Activated naive CD8-positive, alpha-beta T cell treated with anti-CD3 and anti-CD28 coated beads, Interleukin-2, amount 10 ng/mL, durations not matched to agents 7 days and 5 days (primary cell): ENCODE measurements around the gene CAB39. TPM values are rescaled to one million over a fixed set of nuclear protein-coding genes. Genes with fewer than 3 reads are reported as not detected.
"Not testable (repeated sequence)": the region's sequence is repeated elsewhere in the genome, so short reads cannot be mapped to it uniquely, and the experiment has no call there.

Experiments used
- ATAC-seq: fragments of 150-1000 bp; cut with Tn5 transposase; one replicate; pipeline ENCODE4 v1.10.0; 2021; ENCODE audit warnings: low read depth, moderate library complexity
- POLR2A ChIA-PET: fragments of 350-600 bp; sonication (Branson Sonifier 250); formaldehyde crosslinking; loops from one replicate; lab custom pipeline; 2021; ENCODE audit warnings: antibody characterized with exemption; lab: Charles Lee
- DNase-seq: peaks from one replicate; pipeline ENCODE4 v3.0.0; 2021
- H3K27ac Mint-ChIP-seq: one replicate; pipeline ENCODE4 v1.8.0; 2022; ENCODE audit warnings: mild to moderate bottlenecking, mixed read lengths
- H3K27me3 Mint-ChIP-seq: one replicate; pipeline ENCODE4 v1.8.0; 2022; ENCODE audit warnings: mild to moderate bottlenecking, moderate library complexity, mixed read lengths
- H3K36me3 Mint-ChIP-seq: one replicate; pipeline ENCODE4 v1.8.0; 2021; ENCODE audit warnings: mild to moderate bottlenecking, mixed read lengths
- H3K4me1 Mint-ChIP-seq: one replicate; pipeline ENCODE4 v1.8.0; 2021; ENCODE audit warnings: mixed read lengths
- H3K4me3 Mint-ChIP-seq: one replicate; pipeline ENCODE4 v1.8.0; 2022; ENCODE audit warnings: mild to moderate bottlenecking, moderate library complexity, mixed read lengths
- H3K9me3 Mint-ChIP-seq: one replicate; pipeline ENCODE4 v1.8.0; 2021; ENCODE audit warnings: mixed read lengths
- total RNA-seq, 2 experiments: library from RNA; stranded (reverse); gene quantifications; one replicate each; pipeline ENCODE4 v1.2.3, GENCODE V29; 2021

Gene CAB39
- total RNA-seq, 2 experiments from 2014 or later = 138 to 143 TPM

DNA sequence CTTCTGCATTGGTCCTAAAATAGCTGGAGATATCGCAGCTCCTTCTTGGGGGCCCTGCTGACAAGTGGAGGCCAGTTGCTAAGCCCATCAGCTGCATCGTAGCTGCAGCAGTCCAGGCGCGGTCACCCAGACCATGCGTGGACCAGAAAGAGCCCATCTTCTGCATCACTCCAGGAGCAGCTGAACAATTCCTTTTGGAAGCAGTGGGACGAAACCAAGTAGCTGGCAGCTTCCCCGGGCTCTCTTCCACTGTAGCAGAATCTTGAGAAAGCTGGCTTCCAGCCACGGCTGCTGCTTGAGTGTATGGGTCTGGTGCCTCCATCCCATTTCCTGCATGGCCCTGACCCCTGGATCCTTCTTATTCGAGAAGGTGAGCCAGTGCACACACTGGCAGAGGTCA lies 22.2 kb upstream of the CAB39 start:
- Mint-ChIP-seq H3K9me3 (peaks cover 2% of the 10 kb centered on the region), H3K27ac (no peak overlapping the region), H3K27me3 (no peaks in the 10 kb centered on the region), H3K4me3 (no peak overlapping the region), H3K36me3 (peaks cover 10% of the 10 kb centered on the region), H3K4me1 (peaks cover 34% of the 10 kb centered on the region)
- POLR2A ChIA-PET = no interaction called here
- no peak for ATAC-seq
- DNase-seq = no peak

GRCh38 chr2:230691005-230691647 lies 21.5 kb upstream of the CAB39 start:
- Mint-ChIP-seq H3K27ac (peak overlapping the region; percentile 43), H3K36me3 (peaks cover 10% of the 10 kb centered on the region), H3K27me3 (no peaks in the 10 kb centered on the region), H3K4me1 (peaks cover 31% of the 10 kb centered on the region), H3K9me3 (peaks cover 2% of the 10 kb centered on the region), H3K4me3 (no peak overlapping the region)
- no peak for ATAC-seq
- no peak for DNase-seq
- POLR2A ChIA-PET = no interaction called here

GRCh38 chr2:230692760-230693159 lies 19.9 kb upstream of the CAB39 start:
- POLR2A ChIA-PET = no interaction called here
- Mint-ChIP-seq H3K9me3 (peaks cover 2% of the 10 kb centered on the region), H3K36me3 (peaks cover 10% of the 10 kb centered on the region), H3K4me3 (no peak overlapping the region), H3K27me3 (no peaks in the 10 kb centered on the region), H3K4me1 (peaks cover 33% of the 10 kb centered on the region), H3K27ac (no peak overlapping the region)
- no peak for DNase-seq
- ATAC-seq = no peak

GRCh38 chr2:230693411-230693810 lies 19.2 kb upstream of the CAB39 start:
- H3K4me1 Mint-ChIP-seq = peaks cover 34% of the 10 kb centered on the region
- no peak for DNase-seq
- no peak for ATAC-seq
- peak overlapping the region; percentile 69 for H3K27ac Mint-ChIP-seq
- H3K27me3 Mint-ChIP-seq = no peaks in the 10 kb centered on the region
- peaks cover 10% of the 10 kb centered on the region for H3K36me3 Mint-ChIP-seq
- H3K4me3 Mint-ChIP-seq = no peak overlapping the region
- peaks cover 2% of the 10 kb centered on the region for H3K9me3 Mint-ChIP-seq
- POLR2A ChIA-PET = interaction anchor here (0.8 kb wide), 1 partner anchor 477 kb away, joined by 4 read pairs; no protein-coding TSS in a partner anchor

GRCh38 chr2:230694241-230694640 lies 18.4 kb upstream of the CAB39 start:
- Mint-ChIP-seq H3K27ac (peak overlapping the region; percentile 73), H3K4me3 (peak overlapping the region; percentile 4), H3K36me3 (peaks cover 10% of the 10 kb centered on the region), H3K27me3 (peaks cover 2% of the 10 kb centered on the region), H3K4me1 (peaks cover 35% of the 10 kb centered on the region), H3K9me3 (peaks cover 2% of the 10 kb centered on the region)
- POLR2A ChIA-PET = interaction anchor here (0.6 to 1.8 kb wide), 4 partner anchors 11 to 478 kb away, joined by 4 to 9 read pairs (median 6); no protein-coding TSS in a partner anchor
- DNase-seq (no peak), ATAC-seq (peak; percentile 91)

DNA sequence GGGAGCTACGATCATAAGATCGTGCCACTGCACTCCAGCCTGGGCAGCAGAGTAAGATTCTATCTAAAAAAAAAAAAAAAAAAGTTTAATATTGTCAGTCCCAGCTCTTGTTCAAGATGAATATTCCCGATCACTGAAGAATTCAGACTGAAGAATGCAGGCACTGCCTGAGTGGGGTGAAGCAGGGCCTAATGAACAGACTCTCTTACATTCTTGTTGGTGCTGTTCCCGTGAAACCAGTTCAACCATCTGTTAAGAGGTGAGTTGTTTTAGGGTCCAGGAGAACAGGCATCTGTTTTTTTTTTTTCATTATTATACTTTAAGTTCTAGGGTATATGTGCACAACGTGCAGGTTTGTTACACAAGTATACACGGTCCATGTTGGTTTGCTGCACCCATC lies 17.1 kb upstream of the CAB39 start:
- DNase-seq = no peak
- Mint-ChIP-seq H3K9me3 (peaks cover 2% of the 10 kb centered on the region), H3K4me3 (no peak overlapping the region), H3K27ac (no peak overlapping the region), H3K4me1 (peaks cover 31% of the 10 kb centered on the region), H3K36me3 (peaks cover 11% of the 10 kb centered on the region), H3K27me3 (peaks cover 2% of the 10 kb centered on the region)
- no peak for ATAC-seq
- POLR2A ChIA-PET = interaction anchor here (0.7 to 1.8 kb wide), 2 partner anchors 36 to 94 kb away, joined by 4 to 8 read pairs; no protein-coding TSS in a partner anchor

- peaks cover 14% of the 10 kb centered on the region for H3K36me3 Mint-ChIP-seq
- H3K4me1 Mint-ChIP-seq = peaks cover 31% of the 10 kb centered on the region
- no peak overlapping the region for H3K4me3 Mint-ChIP-seq
- peaks cover 5% of the 10 kb centered on the region for H3K9me3 Mint-ChIP-seq
- peaks cover 2% of the 10 kb centered on the region for H3K27me3 Mint-ChIP-seq
- POLR2A ChIA-PET = no interaction called here
- DNase-seq = no peak
- no peak overlapping the region for H3K27ac Mint-ChIP-seq
- ATAC-seq = no peak
Measured at GRCh38 chr2:230696670-230697069, 16.0 kb upstream of the CAB39 start.

GRCh38 chr2:230697676-230698075 lies 15.0 kb upstream of the CAB39 start:
- no peak overlapping the region for H3K27ac Mint-ChIP-seq
- no peak for DNase-seq
- H3K4me3 Mint-ChIP-seq = no peak overlapping the region
- peaks cover 10% of the 10 kb centered on the region for H3K9me3 Mint-ChIP-seq
- ATAC-seq = no peak
- H3K4me1 Mint-ChIP-seq = peaks cover 33% of the 10 kb centered on the region
- H3K27me3 Mint-ChIP-seq = peaks cover 2% of the 10 kb centered on the region
- POLR2A ChIA-PET = interaction anchor here (0.5 kb wide), 1 partner anchor 371 kb away, joined by 3 read pairs; no protein-coding TSS in a partner anchor
- peaks cover 20% of the 10 kb centered on the region for H3K36me3 Mint-ChIP-seq

GRCh38 chr2:230698753-230699152 lies 13.9 kb upstream of the CAB39 start:
- peaks cover 24% of the 10 kb centered on the region for H3K36me3 Mint-ChIP-seq
- POLR2A ChIA-PET = interaction anchor here (0.6 kb wide), 1 partner anchor 44 kb away, joined by 3 read pairs; no protein-coding TSS in a partner anchor
- peaks cover 28% of the 10 kb centered on the region for H3K4me1 Mint-ChIP-seq
- DNase-seq, H3K27me3 Mint-ChIP-seq, ATAC-seq, H3K4me3 Mint-ChIP-seq, H3K27ac Mint-ChIP-seq: not testable (repeated sequence)
- H3K9me3 Mint-ChIP-seq = peaks cover 13% of the 10 kb centered on the region

GRCh38 chr2:230700447-230700846 lies 12.2 kb upstream of the CAB39 start:
- Mint-ChIP-seq H3K4me1 (peaks cover 23% of the 10 kb centered on the region), H3K27me3 (peaks cover 2% of the 10 kb centered on the region), H3K9me3 (peaks cover 16% of the 10 kb centered on the region), H3K27ac (no peak overlapping the region), H3K36me3 (peaks cover 25% of the 10 kb centered on the region), H3K4me3 (no peak overlapping the region)
- no peak for ATAC-seq
- POLR2A ChIA-PET = interaction anchor here (1.4 kb wide), 1 partner anchor 41 kb away, joined by 4 read pairs; no protein-coding TSS in a partner anchor
- no peak for DNase-seq

GRCh38 chr2:230701308-230701707 lies 11.3 kb upstream of the CAB39 start:
- peaks cover 23% of the 10 kb centered on the region for H3K9me3 Mint-ChIP-seq
- H3K4me3 Mint-ChIP-seq = no peak overlapping the region
- ATAC-seq (no peak), DNase-seq (no peak)
- POLR2A ChIA-PET = no interaction called here
- H3K36me3 Mint-ChIP-seq = peaks cover 32% of the 10 kb centered on the region
- H3K4me1 Mint-ChIP-seq = peaks cover 26% of the 10 kb centered on the region
- peaks cover 2% of the 10 kb centered on the region for H3K27me3 Mint-ChIP-seq
- no peak overlapping the region for H3K27ac Mint-ChIP-seq

- POLR2A ChIA-PET = interaction anchor here (0.8 kb wide), 1 partner anchor 10 kb away, joined by 3 read pairs; the partner anchor contains the start of gene CAB39
- ATAC-seq, H3K4me3 Mint-ChIP-seq, H3K27ac Mint-ChIP-seq, DNase-seq, H3K27me3 Mint-ChIP-seq: not testable (repeated sequence)
- Mint-ChIP-seq H3K4me1 (peaks cover 23% of the 10 kb centered on the region), H3K9me3 (peaks cover 23% of the 10 kb centered on the region), H3K36me3 (peaks cover 32% of the 10 kb centered on the region)
Measured at GRCh38 chr2:230702457-230702856, 10.2 kb upstream of the CAB39 start.

GRCh38 chr2:230703514-230703913 lies 9.1 kb upstream of the CAB39 start:
- Mint-ChIP-seq H3K9me3 (peaks cover 23% of the 10 kb centered on the region), H3K4me3 (no peak overlapping the region), H3K27ac (no peak overlapping the region), H3K4me1 (peaks cover 22% of the 10 kb centered on the region), H3K27me3 (peaks cover 2% of the 10 kb centered on the region), H3K36me3 (peaks cover 32% of the 10 kb centered on the region)
- DNase-seq = no peak
- POLR2A ChIA-PET = interaction anchor here (0.8 kb wide), 1 partner anchor 9 kb away, joined by 3 read pairs; the partner anchor contains the start of gene CAB39
- ATAC-seq = no peak

- H3K36me3 Mint-ChIP-seq = peaks cover 28% of the 10 kb centered on the region
- peaks cover 20% of the 10 kb centered on the region for H3K9me3 Mint-ChIP-seq
- H3K4me1 Mint-ChIP-seq = peaks cover 15% of the 10 kb centered on the region
- H3K4me3 Mint-ChIP-seq = no peak overlapping the region
- ATAC-seq (no peak), DNase-seq (no peak)
- no peaks in the 10 kb centered on the region for H3K27me3 Mint-ChIP-seq
- H3K27ac Mint-ChIP-seq = peak overlapping the region; percentile 25
- POLR2A ChIA-PET = no interaction called here
Measured at GRCh38 chr2:230706053-230706521, 6.6 kb upstream of the CAB39 start.
